Loucy (cell line): ENCODE measurements around the gene PTPRC.

ENCODE experiments used
- H2AFZ ChIP-seq: fragments of 200-600 bp; sonication (generic); 2 replicates; pipeline ENCODE4 v1.6.0; 2016; ENCODE audit warnings: antibody characterized with exemption, mild to moderate bottlenecking, low read length, moderate library complexity
- H3F3A ChIP-seq: fragments of 200-600 bp; 2 replicates; pipeline ENCODE4 v1.6.0; 2016; ENCODE audit warnings: antibody characterized with exemption, low read depth, mild to moderate bottlenecking
- H3K27me3 ChIP-seq: fragments of 200-600 bp; sonication (generic); 2 replicates; pipeline ENCODE4 v1.6.1; 2014; ENCODE audit warnings: low read length, mild to moderate bottlenecking; ENCODE audit not compliant: insufficient read depth, poor library complexity, severe bottlenecking
- H3K36me3 ChIP-seq: fragments of 200-600 bp; sonication (generic); 2 replicates; pipeline ENCODE4 v1.6.1; 2016; ENCODE audit warnings: low read length; ENCODE audit not compliant: insufficient read depth
- H3K4me1 ChIP-seq: fragments of 200-600 bp; sonication (generic); 2 replicates; pipeline ENCODE4 v1.5.1; 2014; ENCODE audit warnings: low read length, mild to moderate bottlenecking; ENCODE audit not compliant: insufficient read depth, poor library complexity, severe bottlenecking
- H3K4me2 ChIP-seq: fragments of 200-600 bp; sonication (generic); 2 replicates; pipeline ENCODE4 v1.6.0; 2014; ENCODE audit warnings: antibody characterized with exemption, low read length, low read depth, mild to moderate bottlenecking; ENCODE audit not compliant: poor library complexity, severe bottlenecking
- H3K4me3 ChIP-seq: fragments of 200-600 bp; sonication (generic); 2 replicates; pipeline ENCODE4 v1.5.1; 2014; ENCODE audit warnings: low read length, mild to moderate bottlenecking, mixed read lengths; ENCODE audit not compliant: poor library complexity, severe bottlenecking
- H3K79me2 ChIP-seq: fragments of 200-600 bp; sonication (generic); 2 replicates; pipeline ENCODE4 v1.6.1; 2014; ENCODE audit warnings: low read length; ENCODE audit not compliant: insufficient read depth
- H3K9ac ChIP-seq: fragments of 200-600 bp; sonication (generic); 2 replicates; pipeline ENCODE4 v1.6.0; 2014; ENCODE audit warnings: mild to moderate bottlenecking, low read depth, low read length, moderate library complexity; ENCODE audit not compliant: poor library complexity, severe bottlenecking
- H3K9me2 ChIP-seq: fragments of 200-600 bp; sonication (generic); replicated peaks from 2 replicates; pipeline ENCODE4 v1.6.1; 2016; ENCODE audit warnings: low read depth, low read length, mixed read lengths
- H3K9me3 ChIP-seq: fragments of 200-600 bp; sonication (generic); 2 replicates; pipeline ENCODE4 v1.6.1; 2014; ENCODE audit warnings: mild to moderate bottlenecking, antibody characterized with exemption, low read length, low read depth; ENCODE audit not compliant: insufficient read depth
- H4K20me1 ChIP-seq: fragments of 200-600 bp; sonication (generic); 2 replicates; pipeline ENCODE4 v1.6.0; 2014; ENCODE audit warnings: antibody characterized with exemption, low read length, mild to moderate bottlenecking; ENCODE audit not compliant: insufficient read depth, poor library complexity, severe bottlenecking
- EZH2phosphoT487 ChIP-seq: fragments of 200-600 bp; IDR thresholded peaks from 2 replicates; pipeline ENCODE4 v1.6.1; 2018; ENCODE audit warnings: antibody characterized with exemption, mild to moderate bottlenecking, moderate library complexity, borderline replicate concordance
- TF ChIP-seq, protein P1 (sequence below): fragments of 200-600 bp; sonication (generic); conservative IDR thresholded peaks from 2 replicates; pipeline ENCODE4 v1.5.1; 2014; ENCODE audit warnings: mild to moderate bottlenecking, antibody characterized with exemption, low read length

The PTPRC gene

GRCh38 chr1:198774421-198774820, 135.6 kb downstream of the PTPRC start:
- no peak for TF ChIP-seq EZH2phosphoT487
- TF ChIP-seq, protein P1, sequence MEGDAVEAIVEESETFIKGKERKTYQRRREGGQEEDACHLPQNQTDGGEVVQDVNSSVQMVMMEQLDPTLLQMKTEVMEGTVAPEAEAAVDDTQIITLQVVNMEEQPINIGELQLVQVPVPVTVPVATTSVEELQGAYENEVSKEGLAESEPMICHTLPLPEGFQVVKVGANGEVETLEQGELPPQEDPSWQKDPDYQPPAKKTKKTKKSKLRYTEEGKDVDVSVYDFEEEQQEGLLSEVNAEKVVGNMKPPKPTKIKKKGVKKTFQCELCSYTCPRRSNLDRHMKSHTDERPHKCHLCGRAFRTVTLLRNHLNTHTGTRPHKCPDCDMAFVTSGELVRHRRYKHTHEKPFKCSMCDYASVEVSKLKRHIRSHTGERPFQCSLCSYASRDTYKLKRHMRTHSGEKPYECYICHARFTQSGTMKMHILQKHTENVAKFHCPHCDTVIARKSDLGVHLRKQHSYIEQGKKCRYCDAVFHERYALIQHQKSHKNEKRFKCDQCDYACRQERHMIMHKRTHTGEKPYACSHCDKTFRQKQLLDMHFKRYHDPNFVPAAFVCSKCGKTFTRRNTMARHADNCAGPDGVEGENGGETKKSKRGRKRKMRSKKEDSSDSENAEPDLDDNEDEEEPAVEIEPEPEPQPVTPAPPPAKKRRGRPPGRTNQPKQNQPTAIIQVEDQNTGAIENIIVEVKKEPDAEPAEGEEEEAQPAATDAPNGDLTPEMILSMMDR, result no peak
- Histone ChIP-seq H3K9ac (no peak overlapping the region), H3K9me2 (no peaks in the 10 kb centered on the region), H3K9me3 (no peaks in the 10 kb centered on the region), H3K27me3 (no peaks in the 10 kb centered on the region), H3K4me1 (peaks cover 78% of the 10 kb centered on the region), H3K4me2 (peak overlapping the region; percentile 5), H3F3A (no peaks in the 10 kb centered on the region), H2AFZ (no peak overlapping the region), H3K4me3 (no peak overlapping the region), H4K20me1 (no peaks in the 10 kb centered on the region), H3K79me2 (no peaks in the 10 kb centered on the region), H3K36me3 (no peaks in the 10 kb centered on the region)

DNA sequence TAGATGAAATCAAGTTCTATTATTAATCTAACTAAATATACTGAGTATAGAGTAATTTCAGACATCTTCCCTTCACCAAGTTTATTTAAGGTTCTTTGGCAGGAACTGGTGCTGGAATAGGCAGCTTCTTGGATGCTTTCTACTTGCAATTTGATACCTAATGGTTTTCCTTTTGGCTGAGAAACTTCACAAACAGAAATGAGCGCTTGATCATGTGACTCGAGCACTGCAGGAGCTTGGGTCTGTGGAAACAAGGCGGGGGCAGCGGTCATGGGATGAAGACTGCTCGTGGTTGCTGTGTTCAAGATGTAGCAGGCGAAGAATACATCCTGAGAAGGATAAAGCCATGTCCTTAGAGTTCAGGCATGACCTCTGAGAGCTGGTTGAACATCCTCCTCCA, 136.8 kb downstream of the PTPRC start:
- H4K20me1 ChIP-seq, result no peaks in the 10 kb centered on the region
- no peak overlapping the region for H3K9ac ChIP-seq
- H3K27me3 ChIP-seq, result no peaks in the 10 kb centered on the region
- no peak overlapping the region for H2AFZ ChIP-seq
- TF ChIP-seq, protein P1, result no peak
- no peak for TF ChIP-seq EZH2phosphoT487
- no peaks in the 10 kb centered on the region for H3K9me2 ChIP-seq
- no peaks in the 10 kb centered on the region for H3K79me2 ChIP-seq
- no peaks in the 10 kb centered on the region for H3K9me3 ChIP-seq
- H3K36me3 ChIP-seq, result no peaks in the 10 kb centered on the region
- peaks cover 68% of the 10 kb centered on the region for H3K4me1 ChIP-seq
- no peak overlapping the region for H3K4me3 ChIP-seq
- peak overlapping the region; percentile 44 for H3K4me2 ChIP-seq
- H3F3A ChIP-seq, result no peaks in the 10 kb centered on the region

GRCh38 chr1:198776602-198777029, 137.8 kb downstream of the PTPRC start:
- Histone ChIP-seq H3K4me3 (no peak overlapping the region), H3F3A (no peaks in the 10 kb centered on the region), H2AFZ (no peak overlapping the region), H3K9ac (no peak overlapping the region), H3K9me2 (no peaks in the 10 kb centered on the region), H3K36me3 (no peaks in the 10 kb centered on the region), H3K79me2 (no peaks in the 10 kb centered on the region), H3K4me1 (peaks cover 65% of the 10 kb centered on the region), H3K9me3 (no peaks in the 10 kb centered on the region), H4K20me1 (no peaks in the 10 kb centered on the region), H3K4me2 (peak overlapping the region; percentile 44), H3K27me3 (no peaks in the 10 kb centered on the region)
- TF ChIP-seq EZH2phosphoT487, result no peak
- TF ChIP-seq, protein P1, result no peak
